Activated naive CD8-positive, alpha-beta T cell treated with anti-CD3 and anti-CD28 coated beads for 36 hours (primary cell): ENCODE data around the gene MSI2. TPM values are rescaled to one million over a fixed set of nuclear protein-coding genes. Genes with fewer than 3 reads are reported as not detected.

Experiments
- DNase-seq: peaks from one replicate; pipeline ENCODE4 v3.0.0; 2021
- H3K27ac Mint-ChIP-seq: one replicate; pipeline ENCODE4 v1.8.0; 2022; ENCODE audit warnings: mild to moderate bottlenecking, moderate library complexity, mixed read lengths
- H3K27me3 Mint-ChIP-seq: one replicate; pipeline ENCODE4 v1.8.0; 2022; ENCODE audit warnings: mild to moderate bottlenecking, mixed read lengths
- H3K36me3 Mint-ChIP-seq: one replicate; pipeline ENCODE4 v1.8.0; 2021; ENCODE audit warnings: mild to moderate bottlenecking, mixed read lengths
- H3K4me1 Mint-ChIP-seq: one replicate; pipeline ENCODE4 v1.8.0; 2021; ENCODE audit warnings: mixed read lengths
- H3K4me3 Mint-ChIP-seq: one replicate; pipeline ENCODE4 v1.8.0; 2022; ENCODE audit warnings: mild to moderate bottlenecking, moderate library complexity, mixed read lengths
- H3K9me3 Mint-ChIP-seq: one replicate; pipeline ENCODE4 v1.8.0; 2022; ENCODE audit warnings: mixed read lengths
- total RNA-seq, 2 experiments: library from RNA; stranded (reverse); gene quantifications; one replicate each; pipeline ENCODE4 v1.2.3, GENCODE V29; 2021

The MSI2 gene
- total RNA-seq, 2 experiments from 2014 or later = 48.0 to 49.4 TPM

GRCh38 chr17:57455063-57455914, 199.0 kb downstream of the MSI2 start:
- peak; percentile 62 for DNase-seq
- Mint-ChIP-seq H3K4me1 (peaks cover 61% of the 10 kb centered on the region), H3K27me3 (peaks cover 4% of the 10 kb centered on the region), H3K36me3 (peaks cover 24% of the 10 kb centered on the region), H3K9me3 (no peaks in the 10 kb centered on the region), H3K27ac (peak overlapping the region; percentile 98), H3K4me3 (peak overlapping the region; percentile 66)

GRCh38 chr17:57456622-57457021, 200.3 kb downstream of the MSI2 start:
- peaks cover 4% of the 10 kb centered on the region for H3K27me3 Mint-ChIP-seq
- H3K4me1 Mint-ChIP-seq = peaks cover 64% of the 10 kb centered on the region
- H3K27ac Mint-ChIP-seq = no peak overlapping the region
- no peak overlapping the region for H3K4me3 Mint-ChIP-seq
- no peaks in the 10 kb centered on the region for H3K9me3 Mint-ChIP-seq
- peaks cover 27% of the 10 kb centered on the region for H3K36me3 Mint-ChIP-seq
- no peak for DNase-seq

- Mint-ChIP-seq H3K4me3 (no peak overlapping the region), H3K36me3 (peaks cover 31% of the 10 kb centered on the region), H3K4me1 (peaks cover 66% of the 10 kb centered on the region), H3K9me3 (no peaks in the 10 kb centered on the region), H3K27ac (no peak overlapping the region), H3K27me3 (peaks cover 4% of the 10 kb centered on the region)
- no peak for DNase-seq
Measured at GRCh38 chr17:57457188-57457587, 200.9 kb downstream of the MSI2 start.

- H3K27ac Mint-ChIP-seq = no peak overlapping the region
- H3K4me3 Mint-ChIP-seq = no peak overlapping the region
Measured at GRCh38 chr17:57458718-57459285, 202.5 kb downstream of the MSI2 start.

GRCh38 chr17:57459286-57459915, 203.1 kb downstream of the MSI2 start:
- peaks cover 73% of the 10 kb centered on the region for H3K4me1 Mint-ChIP-seq
- DNase-seq = no peak

More at GRCh38 chr17:57458718-57459285, 202.5 kb downstream of the MSI2 start:
- H3K9me3 Mint-ChIP-seq = no peaks in the 10 kb centered on the region
- peaks cover 30% of the 10 kb centered on the region for H3K36me3 Mint-ChIP-seq
- H3K4me1 Mint-ChIP-seq = peaks cover 72% of the 10 kb centered on the region
- peaks cover 4% of the 10 kb centered on the region for H3K27me3 Mint-ChIP-seq
- DNase-seq = no peak

GRCh38 chr17:57461082-57461481, 204.8 kb downstream of the MSI2 start:
- H3K9me3 Mint-ChIP-seq = no peaks in the 10 kb centered on the region
- H3K4me1 Mint-ChIP-seq = peaks cover 66% of the 10 kb centered on the region
- H3K27me3 Mint-ChIP-seq = no peaks in the 10 kb centered on the region
- no peak overlapping the region for H3K4me3 Mint-ChIP-seq
- peaks cover 20% of the 10 kb centered on the region for H3K36me3 Mint-ChIP-seq
- H3K27ac Mint-ChIP-seq = peak overlapping the region; percentile 84
- DNase-seq = peak; percentile 45

More at GRCh38 chr17:57459286-57459915, 203.1 kb downstream of the MSI2 start:
- Mint-ChIP-seq H3K27ac (no peak overlapping the region), H3K27me3 (peaks cover 4% of the 10 kb centered on the region), H3K36me3 (peaks cover 30% of the 10 kb centered on the region), H3K4me3 (no peak overlapping the region), H3K9me3 (no peaks in the 10 kb centered on the region)

- H3K4me3 Mint-ChIP-seq = no peak overlapping the region
- peaks cover 14% of the 10 kb centered on the region for H3K36me3 Mint-ChIP-seq
Measured at GRCh38 chr17:57462007-57462579, 205.8 kb downstream of the MSI2 start.

GRCh38 chr17:57463103-57463885, 207.0 kb downstream of the MSI2 start:
- Mint-ChIP-seq H3K27ac (peak overlapping the region; percentile 84), H3K4me1 (peaks cover 65% of the 10 kb centered on the region), H3K27me3 (no peaks in the 10 kb centered on the region)

More at GRCh38 chr17:57462007-57462579, 205.8 kb downstream of the MSI2 start:
- H3K27me3 Mint-ChIP-seq = no peaks in the 10 kb centered on the region
- H3K4me1 Mint-ChIP-seq = peaks cover 65% of the 10 kb centered on the region
- H3K27ac Mint-ChIP-seq = peak overlapping the region; percentile 84
- no peaks in the 10 kb centered on the region for H3K9me3 Mint-ChIP-seq
- no peak for DNase-seq

GRCh38 chr17:57464191-57464864, 208.0 kb downstream of the MSI2 start:
- Mint-ChIP-seq H3K9me3 (no peaks in the 10 kb centered on the region), H3K4me3 (no peak overlapping the region), H3K27ac (peak overlapping the region; percentile 84), H3K36me3 (peaks cover 17% of the 10 kb centered on the region), H3K27me3 (no peaks in the 10 kb centered on the region), H3K4me1 (peaks cover 62% of the 10 kb centered on the region)
- no peak for DNase-seq

More at GRCh38 chr17:57463103-57463885, 207.0 kb downstream of the MSI2 start:
- Mint-ChIP-seq H3K4me3 (no peak overlapping the region), H3K9me3 (no peaks in the 10 kb centered on the region), H3K36me3 (peaks cover 17% of the 10 kb centered on the region)
- DNase-seq = peak; percentile 87

GRCh38 chr17:57465610-57466009, 209.3 kb downstream of the MSI2 start:
- DNase-seq = no peak
- H3K36me3 Mint-ChIP-seq = peaks cover 17% of the 10 kb centered on the region
- H3K27me3 Mint-ChIP-seq = no peaks in the 10 kb centered on the region
- no peak overlapping the region for H3K4me3 Mint-ChIP-seq
- H3K9me3 Mint-ChIP-seq = no peaks in the 10 kb centered on the region
- H3K4me1 Mint-ChIP-seq = peaks cover 60% of the 10 kb centered on the region
- peak overlapping the region; percentile 22 for H3K27ac Mint-ChIP-seq

GRCh38 chr17:57466017-57466471, 209.7 kb downstream of the MSI2 start:
- H3K9me3 Mint-ChIP-seq = no peaks in the 10 kb centered on the region
- peaks cover 16% of the 10 kb centered on the region for H3K36me3 Mint-ChIP-seq
- H3K27ac Mint-ChIP-seq = no peak overlapping the region
- H3K4me1 Mint-ChIP-seq = peaks cover 55% of the 10 kb centered on the region
- no peaks in the 10 kb centered on the region for H3K27me3 Mint-ChIP-seq
- no peak overlapping the region for H3K4me3 Mint-ChIP-seq
- no peak for DNase-seq

- no peaks in the 10 kb centered on the region for H3K27me3 Mint-ChIP-seq
- no peak for DNase-seq
- H3K4me3 Mint-ChIP-seq = no peak overlapping the region
- H3K36me3 Mint-ChIP-seq = peaks cover 14% of the 10 kb centered on the region
- no peaks in the 10 kb centered on the region for H3K9me3 Mint-ChIP-seq
- H3K27ac Mint-ChIP-seq = no peak overlapping the region
- peaks cover 52% of the 10 kb centered on the region for H3K4me1 Mint-ChIP-seq
Measured at GRCh38 chr17:57466521-57466920, 210.2 kb downstream of the MSI2 start.

- peaks cover 9% of the 10 kb centered on the region for H3K36me3 Mint-ChIP-seq
- no peak for DNase-seq
- no peaks in the 10 kb centered on the region for H3K9me3 Mint-ChIP-seq
- H3K27me3 Mint-ChIP-seq = no peaks in the 10 kb centered on the region
- peaks cover 45% of the 10 kb centered on the region for H3K4me1 Mint-ChIP-seq
- H3K4me3 Mint-ChIP-seq = no peak overlapping the region
- no peak overlapping the region for H3K27ac Mint-ChIP-seq
Measured at GRCh38 chr17:57467226-57467625, 210.9 kb downstream of the MSI2 start.

- Mint-ChIP-seq H3K27ac (no peak overlapping the region), H3K4me3 (no peak overlapping the region), H3K36me3 (peaks cover 7% of the 10 kb centered on the region), H3K4me1 (peaks cover 42% of the 10 kb centered on the region), H3K9me3 (no peaks in the 10 kb centered on the region), H3K27me3 (no peaks in the 10 kb centered on the region)
- DNase-seq = no peak
Measured at GRCh38 chr17:57467801-57468200, 211.5 kb downstream of the MSI2 start.
